NCI-H2227 treated with DMSO at 0.1 percent for 48 hours (cell line): ENCODE results near the gene AFAP1L2.

Source experiments
- DNase-seq: peaks from one replicate; lab custom pipeline; 2025; lab: John Stamatoyannopoulos, UW

AFAP1L2 gene

DNA sequence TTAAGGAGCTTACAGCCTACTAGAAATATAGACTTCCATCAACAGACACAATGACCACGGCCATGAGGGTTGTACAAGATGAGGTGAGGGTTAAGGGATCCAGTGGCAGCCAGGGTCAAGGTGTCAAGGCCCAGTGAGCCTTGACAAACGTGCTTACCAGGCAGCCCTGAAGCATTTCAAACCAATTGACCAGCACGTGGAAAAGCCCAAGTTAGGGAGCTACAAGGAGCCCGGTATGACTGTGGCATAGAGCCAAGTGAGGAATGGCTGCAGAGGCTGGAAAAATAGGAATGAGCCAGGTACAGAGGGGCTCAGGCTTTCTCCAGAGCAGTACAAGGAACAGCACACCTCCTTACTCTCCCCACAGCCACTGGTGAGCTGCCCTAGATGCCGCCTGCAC, 12.7 kb downstream of the AFAP1L2 start:
- no peak for DNase-seq

DNA sequence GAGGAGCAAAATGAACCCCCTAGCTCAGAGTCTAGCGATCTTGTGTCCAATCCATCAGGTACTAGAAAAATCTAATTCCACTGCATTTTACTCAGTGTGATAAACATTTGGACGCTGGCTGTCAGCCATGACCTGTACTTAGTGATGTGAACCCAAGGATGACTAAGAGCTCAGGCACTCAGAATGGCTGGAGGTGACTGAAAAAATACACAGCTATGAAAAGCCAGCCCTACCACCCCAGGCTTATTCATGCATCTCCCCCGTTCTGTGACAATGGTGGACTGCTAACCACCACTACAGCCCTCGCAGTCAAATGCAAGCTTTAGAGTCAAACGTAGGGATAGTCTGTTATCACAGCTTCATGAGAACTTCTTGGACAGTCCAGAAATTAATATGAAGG, 14.9 kb downstream of the AFAP1L2 start:
- DNase-seq: no peak

DNA sequence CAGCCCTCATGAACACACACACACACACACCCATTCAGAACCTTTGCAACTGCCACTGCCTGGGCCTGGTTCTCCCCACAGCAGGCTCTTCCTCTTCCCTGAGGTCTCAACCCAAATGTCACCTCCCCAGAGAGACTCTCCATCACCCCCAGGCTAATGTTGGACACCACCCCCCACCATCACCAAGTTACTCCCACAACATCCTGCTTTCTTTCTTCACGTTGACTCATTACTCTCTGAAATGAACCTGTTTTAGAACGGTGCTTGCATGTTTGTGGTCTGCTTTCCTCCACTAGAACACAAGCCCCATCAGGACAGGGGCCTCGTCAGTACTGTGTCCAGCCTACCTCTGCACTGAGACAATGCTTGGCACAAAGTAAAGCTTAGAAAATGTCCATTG, 16.0 kb downstream of the AFAP1L2 start:
- DNase-seq: no peak

DNA sequence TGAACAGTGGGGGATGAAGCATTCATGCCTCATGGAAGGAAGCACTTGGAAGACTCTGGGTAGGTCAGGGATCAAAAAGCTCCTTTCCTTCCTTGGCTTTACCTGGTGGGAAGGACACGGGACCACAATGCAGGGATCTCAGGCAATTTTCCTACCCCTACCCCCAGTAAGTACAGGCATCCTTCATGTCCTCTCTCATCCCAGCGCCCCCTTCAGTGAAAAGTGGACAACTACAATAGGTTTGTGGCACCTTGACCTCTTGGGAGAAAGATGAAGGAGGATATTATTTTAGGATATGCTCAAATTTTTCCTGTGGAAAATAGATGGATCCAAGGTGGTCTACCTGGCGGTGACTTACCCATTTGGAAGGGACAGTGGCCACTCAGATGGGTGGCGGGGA, 16.5 kb downstream of the AFAP1L2 start:
- no peak for DNase-seq

DNA sequence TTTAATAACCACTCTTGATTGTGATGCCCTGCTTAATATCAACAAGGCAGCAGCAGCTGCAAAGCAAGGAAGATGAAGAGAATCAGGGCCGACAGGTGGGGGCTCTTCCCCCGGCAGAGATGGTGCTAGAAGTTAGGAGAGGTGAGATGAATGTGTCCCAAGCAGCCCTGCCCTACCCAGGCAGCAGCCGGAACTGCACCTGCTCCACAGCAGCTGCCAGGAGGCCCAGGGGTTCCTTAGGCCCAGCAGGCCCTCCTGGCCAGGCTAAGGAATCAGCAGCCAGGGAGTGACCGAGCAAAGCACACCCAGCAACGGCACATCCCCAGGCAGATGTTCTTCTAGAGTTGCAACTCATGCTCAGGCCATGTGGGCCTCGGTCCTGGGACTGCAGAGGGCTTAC, 17.9 kb downstream of the AFAP1L2 start:
- no peak for DNase-seq

DNA sequence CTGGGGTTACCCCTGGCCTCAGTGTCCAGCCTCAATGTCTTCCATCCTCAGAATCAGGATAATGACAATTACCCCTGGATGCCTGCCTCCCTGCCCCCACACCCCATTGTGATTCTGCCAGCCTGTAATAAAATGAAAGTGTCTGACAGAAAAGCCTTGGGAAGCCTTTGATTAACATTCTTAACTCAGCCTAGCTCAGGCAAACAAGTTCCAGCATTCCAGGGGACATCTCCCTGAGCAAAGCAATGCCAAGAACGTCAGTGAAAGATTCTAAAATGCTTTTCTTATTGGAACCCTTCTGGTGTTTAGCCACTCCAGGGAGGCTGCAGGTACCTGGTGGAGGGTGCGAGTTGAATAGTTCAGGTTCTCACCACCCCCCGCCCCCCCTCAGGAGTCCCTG, 18.7 kb downstream of the AFAP1L2 start:
- DNase-seq: no peak

DNA sequence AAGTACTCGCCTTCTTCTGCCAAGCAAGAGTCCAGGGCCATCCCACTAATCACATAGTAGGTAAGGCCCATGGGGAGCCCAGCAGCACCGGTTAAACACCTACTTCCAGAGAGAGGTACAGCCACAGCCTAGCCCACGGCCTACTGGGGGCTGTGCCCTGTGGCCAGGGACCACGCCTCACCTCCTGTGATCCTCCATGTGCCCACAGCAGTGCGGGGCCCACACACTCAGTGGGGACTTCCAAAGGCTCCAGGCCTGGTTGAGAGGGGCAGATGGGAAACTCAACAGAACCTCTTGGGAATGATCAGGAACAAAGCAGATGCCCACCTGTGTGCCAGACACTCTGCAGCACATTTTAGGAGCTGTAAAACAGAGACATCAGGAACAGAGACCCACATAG, 19.7 kb downstream of the AFAP1L2 start:
- no peak for DNase-seq

DNA sequence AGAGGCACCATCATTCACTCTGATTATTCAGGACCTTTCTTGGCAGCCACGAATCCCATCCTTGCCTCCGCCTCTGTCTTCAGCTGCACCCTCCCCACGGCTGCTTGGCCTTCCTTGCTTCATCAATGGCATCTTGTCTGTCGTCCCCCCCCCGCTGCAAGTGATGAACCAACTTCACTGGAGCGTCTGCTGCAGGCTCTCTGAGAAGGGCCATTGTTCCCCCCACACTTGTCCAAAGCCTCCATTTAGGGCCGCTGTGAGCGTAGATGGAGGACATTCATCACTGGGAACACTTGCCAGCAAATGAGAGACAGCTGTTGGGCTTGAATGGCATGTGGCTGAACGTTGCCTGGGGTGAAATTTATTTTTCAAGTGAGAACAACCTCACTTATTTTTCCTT, 20.1 kb downstream of the AFAP1L2 start:
- no peak for DNase-seq

DNA sequence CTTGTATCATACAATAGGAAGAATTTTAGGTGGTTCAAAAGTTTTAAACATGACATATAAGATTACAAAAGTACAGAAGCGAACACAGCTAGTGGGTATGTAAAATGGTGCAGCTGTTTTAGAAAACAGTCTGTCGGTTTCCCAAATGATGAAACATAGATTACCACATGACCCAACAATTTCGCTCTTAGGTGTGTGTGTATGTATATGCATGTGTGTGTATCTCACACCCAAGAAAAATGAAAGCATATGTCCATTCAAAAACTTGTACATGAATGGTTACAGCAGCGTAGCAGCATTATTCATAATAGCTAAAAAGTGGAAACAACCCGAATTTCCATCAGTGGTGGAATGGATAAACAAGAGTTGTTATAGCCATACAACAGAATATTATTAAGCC, 23.5 kb downstream of the AFAP1L2 start:
- DNase-seq: no peak

DNA sequence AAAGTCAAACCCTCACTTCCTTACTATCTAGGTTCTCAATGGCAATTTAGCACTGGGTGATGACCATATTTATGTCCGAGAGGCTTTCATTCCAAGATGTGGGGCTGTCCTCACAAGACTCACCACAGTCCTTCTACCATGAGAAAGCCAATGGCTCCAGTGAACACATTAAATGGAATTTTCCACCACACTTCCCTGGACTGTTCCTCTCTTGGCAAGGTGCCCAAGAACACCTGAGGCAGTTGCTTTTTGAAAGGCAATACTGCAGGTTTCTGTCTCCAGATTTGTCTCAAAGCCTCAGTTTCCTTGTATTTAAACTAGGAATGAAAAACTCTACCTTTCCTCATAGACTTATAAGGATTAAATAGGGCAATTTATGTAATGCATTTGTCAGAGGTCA, 24.2 kb downstream of the AFAP1L2 start:
- no peak for DNase-seq

DNA sequence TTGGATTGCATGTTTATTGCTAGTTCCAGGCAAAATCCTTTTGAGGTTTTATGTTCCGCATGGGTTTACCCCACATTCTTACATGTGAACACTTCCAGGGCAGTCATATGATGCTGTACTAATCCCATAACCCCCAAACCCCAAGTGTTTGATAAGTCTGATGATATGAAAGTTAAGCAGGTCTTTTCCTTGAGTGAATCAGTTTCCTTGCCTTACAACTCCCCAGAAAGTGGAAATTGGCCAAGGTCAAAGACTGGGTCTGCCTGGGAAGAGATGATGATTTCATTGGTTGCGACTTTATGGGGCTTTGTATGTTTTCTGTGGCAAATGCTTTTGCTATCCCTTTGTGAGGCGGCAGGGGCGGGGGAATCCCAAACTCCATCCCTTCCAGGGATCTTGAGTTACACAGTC, 24.7 kb downstream of the AFAP1L2 start:
- DNase-seq: no peak

DNA sequence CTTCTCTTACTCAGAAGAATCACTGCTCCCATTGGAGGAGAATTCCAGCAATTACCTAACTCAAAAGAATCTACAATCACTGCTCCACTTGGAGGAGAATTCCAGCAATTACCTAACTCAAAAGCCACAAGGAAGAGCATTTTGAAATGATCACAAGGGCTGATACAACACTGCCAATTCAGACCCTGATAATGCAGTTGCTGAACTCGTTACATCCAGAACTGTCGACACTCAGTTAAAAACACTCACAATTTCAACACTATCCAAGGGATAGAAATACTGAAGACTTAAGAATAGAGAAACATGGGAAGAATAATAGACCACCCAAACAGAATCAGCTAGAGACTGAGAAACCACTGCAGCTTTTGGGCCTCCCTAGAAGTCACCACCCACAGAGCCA, 27.8 kb downstream of the AFAP1L2 start:
- DNase-seq: no peak

DNA sequence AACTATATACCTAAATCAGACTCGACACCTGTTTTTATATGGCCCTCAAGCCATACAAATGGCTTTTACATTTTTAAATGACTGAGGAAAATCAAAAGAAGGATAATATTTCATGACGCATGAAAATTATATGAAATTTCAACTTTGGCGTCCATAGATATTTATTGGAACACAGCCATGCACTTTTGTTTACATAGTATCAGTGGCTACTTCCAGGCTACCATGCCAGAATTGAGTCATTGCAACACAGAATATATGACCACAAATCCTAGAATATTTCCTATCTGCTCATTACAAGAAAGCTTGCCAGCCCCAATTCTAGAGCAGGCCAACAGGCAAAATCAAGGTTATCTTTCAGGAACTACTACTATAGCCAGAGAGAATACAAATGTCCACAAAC, 29.3 kb downstream of the AFAP1L2 start:
- no peak for DNase-seq

DNA sequence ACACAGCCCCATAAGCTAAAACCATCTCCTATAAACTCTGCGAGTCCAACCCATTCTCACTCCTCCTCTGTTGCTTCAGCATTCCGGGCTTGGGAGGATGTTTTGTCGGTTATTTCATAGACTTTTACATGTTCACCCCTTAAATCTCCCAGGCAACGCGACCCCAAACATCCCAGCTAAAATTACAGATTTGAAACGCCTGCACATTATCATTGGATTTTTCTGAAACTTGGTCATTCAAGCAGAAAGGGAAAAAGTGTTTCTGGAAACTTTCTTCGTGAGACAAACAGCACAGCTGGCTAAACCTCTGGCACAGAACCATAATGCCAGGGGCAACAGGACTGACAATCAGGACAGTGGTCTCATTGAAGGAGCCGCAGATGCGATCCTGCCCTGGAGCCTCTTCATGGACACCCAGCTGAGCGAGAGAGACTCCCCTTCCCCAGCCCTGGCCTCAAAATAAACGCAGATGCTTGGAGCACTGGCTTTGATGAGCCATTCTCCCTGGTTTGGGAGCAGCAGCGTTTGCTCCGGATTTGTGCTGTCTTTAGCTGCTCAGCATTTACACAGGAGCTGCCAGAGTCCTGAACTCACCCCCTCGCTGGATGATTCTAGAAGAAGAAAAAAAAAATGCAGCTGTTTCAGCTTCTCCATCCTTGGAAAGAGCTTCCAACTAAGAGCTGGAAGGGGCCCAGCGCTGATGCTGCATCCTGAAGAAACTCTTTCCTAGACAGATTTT, 30.1 kb downstream of the AFAP1L2 start:
- no peak for DNase-seq

DNA sequence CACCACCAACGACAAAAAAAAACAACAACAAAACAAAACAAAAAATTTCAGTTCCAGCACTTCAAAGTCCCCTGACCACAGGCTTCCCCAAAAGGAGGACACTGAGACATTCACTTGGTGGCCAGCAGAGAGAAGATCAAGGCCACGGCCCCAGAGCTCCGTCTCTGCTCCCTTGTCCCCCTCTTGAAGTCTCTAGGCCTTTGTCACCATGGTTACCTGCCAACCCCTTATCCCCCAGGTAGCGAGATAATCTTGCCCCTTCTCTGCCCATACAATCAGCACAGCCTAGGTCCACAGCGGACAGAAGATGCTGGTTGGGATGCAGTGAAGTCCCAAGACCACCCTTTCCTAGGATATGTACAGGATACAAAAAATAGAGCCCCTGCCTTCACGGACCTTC, 30.7 kb downstream of the AFAP1L2 start:
- DNase-seq: no peak

DNA sequence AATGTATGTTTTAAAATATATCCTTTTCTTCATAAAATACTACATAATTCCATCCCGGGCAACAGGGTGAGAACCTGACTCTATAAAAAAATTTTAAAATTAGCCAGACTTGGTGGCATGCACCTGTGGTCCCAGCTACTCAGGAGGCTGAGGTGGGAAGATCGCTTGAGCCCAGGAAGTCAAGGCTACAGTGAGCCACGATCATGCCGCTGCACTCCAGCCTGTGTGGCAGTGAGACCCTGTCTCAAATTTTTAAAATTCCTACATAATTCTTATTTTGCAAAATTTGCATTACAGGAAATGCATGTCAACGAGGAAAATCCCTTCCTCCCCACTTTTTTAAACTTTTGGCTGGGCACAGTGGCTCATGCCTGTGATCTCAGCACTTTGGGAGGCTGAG, 31.3 kb downstream of the AFAP1L2 start:
- no peak for DNase-seq

DNA sequence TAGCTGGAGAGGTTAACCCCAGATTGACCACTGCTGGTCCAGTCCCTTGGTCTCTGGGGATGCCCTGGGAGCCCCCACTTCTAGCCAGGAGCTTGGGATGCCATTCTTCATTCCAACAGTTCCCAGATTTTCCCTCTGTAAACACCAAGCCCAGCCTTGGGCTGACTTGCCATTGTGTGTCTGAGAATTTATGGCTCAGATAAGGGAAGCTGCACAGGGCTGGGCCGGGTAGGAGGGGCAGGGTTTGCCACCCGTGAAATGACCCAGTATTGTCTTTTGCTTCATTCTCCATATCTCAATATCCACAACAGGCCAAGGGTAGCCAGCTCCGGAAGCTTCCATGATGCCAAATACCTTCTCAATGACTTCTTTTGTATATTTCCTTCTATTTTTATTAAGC, 32.1 kb downstream of the AFAP1L2 start:
- DNase-seq: no peak

DNA sequence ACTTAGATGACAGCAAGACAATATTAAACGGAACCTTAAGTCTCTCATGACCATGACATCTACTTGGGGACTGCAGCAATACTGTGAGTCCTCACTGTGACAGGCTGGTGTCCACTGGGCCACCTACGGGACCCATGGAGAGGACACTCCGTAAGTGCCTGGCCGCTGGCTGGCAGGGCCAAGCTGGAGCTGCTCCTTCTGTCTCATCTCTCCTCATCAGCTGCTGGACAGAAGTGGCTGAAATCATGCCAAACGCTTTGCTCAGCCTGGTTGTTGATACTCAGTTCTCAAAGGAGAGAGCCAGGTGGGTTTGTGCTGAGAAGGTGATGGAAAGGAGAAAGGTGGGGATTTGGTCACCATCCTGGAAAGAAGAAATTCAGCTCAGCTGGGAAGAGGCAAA, 33.3 kb downstream of the AFAP1L2 start:
- no peak for DNase-seq

DNA sequence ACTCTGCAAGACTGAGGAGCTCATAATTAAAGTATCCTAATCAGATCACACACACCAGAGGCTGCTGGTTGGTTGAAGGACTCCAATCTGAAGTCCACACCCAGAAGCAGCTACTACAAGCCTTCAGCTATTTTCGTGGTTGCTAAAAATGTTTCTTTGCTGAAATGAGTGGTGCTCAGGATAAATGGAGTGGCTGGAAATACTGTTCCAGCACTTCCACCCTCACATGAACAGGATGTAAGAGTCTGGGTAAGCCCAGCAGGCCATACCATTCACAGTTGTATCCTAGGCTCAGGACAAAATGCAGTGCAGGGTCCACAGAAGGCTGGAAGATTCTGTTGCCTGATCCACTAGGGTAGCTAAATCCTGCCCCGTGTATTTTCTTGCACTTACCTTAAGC, 34.1 kb downstream of the AFAP1L2 start:
- no peak for DNase-seq

DNA sequence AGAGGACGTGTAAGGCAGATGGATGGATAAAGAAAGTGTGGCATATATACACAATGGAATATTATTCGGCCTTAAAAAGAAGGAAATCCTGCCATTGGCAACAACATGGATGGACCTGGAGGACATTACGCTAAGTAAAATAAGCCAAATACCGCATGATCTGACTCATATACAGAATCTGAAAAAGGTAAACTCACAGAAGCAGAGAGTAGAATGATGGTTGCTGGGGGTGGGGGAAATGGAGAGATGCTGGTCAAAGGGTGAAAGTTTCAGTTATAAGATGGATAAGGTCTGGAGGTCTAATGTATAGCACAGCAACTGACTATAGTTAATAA, 36.3 kb downstream of the AFAP1L2 start:
- DNase-seq: no peak

DNA sequence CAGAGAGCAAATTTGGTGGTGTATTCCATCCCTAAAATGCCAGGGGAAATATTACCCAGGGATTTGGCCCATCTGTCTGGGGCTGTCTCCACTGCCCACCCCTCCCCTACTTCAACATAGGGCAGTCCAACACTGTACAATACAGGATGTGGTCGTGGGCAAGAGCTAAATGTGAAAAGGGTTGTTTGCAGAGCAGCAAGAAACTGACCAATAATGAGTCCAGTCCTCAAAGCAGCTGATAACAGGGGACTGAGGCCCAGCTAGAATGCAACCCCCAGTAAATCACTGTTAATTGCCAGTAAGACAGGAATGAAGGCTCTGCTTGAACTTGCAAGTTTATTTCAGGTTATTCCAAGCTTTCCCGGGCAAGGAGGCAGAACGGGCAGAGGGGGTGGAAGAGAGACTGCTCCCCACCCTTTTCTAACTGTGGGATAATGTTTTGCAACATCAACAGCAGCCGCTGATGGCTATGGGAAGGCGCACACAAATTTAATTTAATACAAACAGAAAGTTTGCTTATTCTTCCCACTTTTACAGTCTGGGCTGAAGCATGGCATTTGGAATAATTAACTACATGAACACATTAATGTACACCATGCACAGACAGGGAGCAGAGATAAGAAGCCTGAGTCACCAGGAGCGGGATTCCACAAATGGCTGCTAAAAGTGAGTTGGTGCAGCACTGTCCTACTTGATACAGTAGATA, 36.8 kb downstream of the AFAP1L2 start:
- DNase-seq: no peak

DNA sequence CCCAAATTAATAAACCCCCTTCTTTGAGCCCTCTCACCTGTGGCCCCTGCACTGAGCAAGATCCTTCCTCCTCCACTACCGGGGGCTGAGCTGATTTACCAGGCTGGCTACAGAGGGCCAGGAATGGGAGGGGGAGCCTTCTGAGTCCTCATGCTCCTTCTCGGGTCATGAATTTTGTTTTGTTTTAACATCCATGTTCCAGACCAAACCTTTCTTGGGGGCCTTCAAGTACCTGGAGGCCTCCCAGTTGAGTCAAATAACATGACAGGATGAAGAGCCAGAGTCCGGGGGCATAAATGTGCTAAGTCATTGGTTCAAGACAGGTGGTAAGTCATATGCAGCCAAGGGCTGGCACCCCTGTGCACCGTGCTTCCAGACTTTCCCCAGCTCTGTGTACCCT, 39.6 kb downstream of the AFAP1L2 start:
- DNase-seq: no peak

DNA sequence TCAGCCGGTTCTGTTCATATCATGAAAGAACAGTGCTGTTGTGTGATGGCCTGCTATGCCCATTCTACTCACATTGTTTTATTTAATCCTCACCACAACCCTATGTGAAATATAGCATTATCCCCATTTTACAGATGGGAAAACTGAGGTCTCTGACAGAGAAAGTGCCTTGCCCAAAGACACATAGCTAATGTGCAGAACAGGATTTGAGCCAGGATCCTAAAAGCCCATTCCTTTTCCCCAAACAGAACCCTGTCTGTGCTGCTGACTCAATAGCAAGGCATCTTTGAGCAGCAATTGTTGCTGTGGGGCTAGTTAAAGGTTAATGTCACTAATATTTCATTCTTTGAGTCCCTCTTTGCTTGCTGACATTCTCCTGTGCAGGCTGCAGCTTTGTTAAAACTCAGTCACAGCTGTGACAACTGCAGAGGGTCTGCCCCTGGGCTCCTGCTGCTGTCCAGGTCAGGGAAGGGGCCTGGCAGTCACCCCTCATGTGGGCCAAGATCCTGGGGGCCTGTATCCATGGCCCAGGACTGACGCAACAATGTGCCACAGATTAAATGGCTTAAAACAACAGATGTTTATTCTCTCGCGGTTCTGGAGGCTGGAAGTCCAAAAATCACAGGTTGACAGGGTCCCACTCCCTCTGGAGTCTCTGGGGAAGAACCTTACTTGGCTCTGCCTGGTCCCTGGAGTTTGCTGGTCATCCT, 40.4 kb downstream of the AFAP1L2 start:
- no peak for DNase-seq
